ENCODE measurements around the gene ELMOD1. TPM values are rescaled to one million over a fixed set of nuclear protein-coding genes. Genes with fewer than 3 reads are reported as not detected.

The ELMOD1 gene
- total and polyA plus RNA-seq, 2 of the 4 experiments (the other 2 are of a cell fraction): 0.18 to 0.29 TPM

GRCh38 chr11:107675902-107676301 lies 85.0 kb downstream of the ELMOD1 start:
- Histone ChIP-seq H3K4me2 (ENCODE audit: low read depth, low read length) (no peak overlapping the region), H3K23ac (ENCODE audit: low read depth, low read length) (no peak overlapping the region), H2BK15ac (ENCODE audit: low read depth, low read length) (no peak overlapping the region), H3K4me3 (ENCODE audit: insufficient read depth, low read depth, low read length) (no peak overlapping the region), H3K36me3 (ENCODE audit: control insufficient read depth, insufficient read depth, low read length) (no peaks in the 10 kb centered on the region), H3K79me1 (ENCODE audit: low read depth in 1 of 2, low read length in 2 of 2) (no peaks in the 10 kb centered on the region), H2BK20ac (ENCODE audit: low read depth, low read length) (no peak overlapping the region), H3K27me3 (ENCODE audit: control insufficient read depth, insufficient read depth, low read length) (peaks cover 12% of the 10 kb centered on the region), H3K4ac (ENCODE audit: low read depth, low read length) (no peak overlapping the region), H3K56ac (ENCODE audit: extremely low read depth, insufficient read depth, low read length) (no peak overlapping the region), H3K27ac (ENCODE audit: insufficient read depth, low read length) (no peak overlapping the region), H2AFZ (replicated peaks; ENCODE audit: low read length, poor library complexity) (no peak overlapping the region), H3K14ac (replicated peaks; ENCODE audit: low read depth, low read length) (no peak overlapping the region), H2AK5ac (ENCODE audit: low read depth, low read length) (no peak overlapping the region), H2AK9ac (replicated peaks; ENCODE audit: low read depth, low read length, poor library complexity) (no peak overlapping the region), H2BK120ac (ENCODE audit: low read depth, low read length) (no peak overlapping the region), H4K5ac (ENCODE audit: low read depth, low read length) (no peak overlapping the region), H3K18ac (ENCODE audit: low read depth, low read length) (no peak overlapping the region), H4K20me1 (ENCODE audit: insufficient read depth, low read length) (no peaks in the 10 kb centered on the region), H3K9ac (ENCODE audit: low read depth, low read length) (no peak overlapping the region), H3K9me1 (ENCODE audit: insufficient read depth, low read length) (no peaks in the 10 kb centered on the region), H2BK5ac (ENCODE audit: low read depth, low read length, poor library complexity, severe bottlenecking) (no peak overlapping the region), H3K9me3 (ENCODE audit: control insufficient read depth, insufficient read depth, low read length) (no peaks in the 10 kb centered on the region), H4K91ac (ENCODE audit: insufficient read depth, low read depth, low read length) (no peak overlapping the region), H4K8ac (ENCODE audit: low read depth in 2 of 2, low read length in 2 of 2) (no peak overlapping the region), H3K4me1 (ENCODE audit: control insufficient read depth, insufficient read depth, low read length) (no peaks in the 10 kb centered on the region)
- no peak for DNase-seq
- no peak for ATAC-seq (ENCODE audit: low read depth)
- TF ChIP-seq RCOR1 (IDR thresholded peaks at IDR 0.05; ENCODE audit: insufficient replicate concordance, low read length): no peak
- TF ChIP-seq BHLHE40 (IDR thresholded peaks at IDR 0.05; ENCODE audit: low read depth, low read length): no peak
- TF ChIP-seq CHD1 (IDR thresholded peaks at IDR 0.05; ENCODE audit: low read depth, low read length): no peak
- no peak for TF ChIP-seq MAFK (IDR thresholded peaks at IDR 0.05; ENCODE audit: low read depth, low read length)
- no peak for TF ChIP-seq CTCF (conservative IDR thresholded peaks at IDR 0.05; ENCODE audit: low read depth, low read length)
- no peak for TF ChIP-seq ELK1 (IDR thresholded peaks at IDR 0.05; ENCODE audit: borderline replicate concordance, low read depth, low read length)
- no peak for TF ChIP-seq NFE2L2 (IDR thresholded peaks at IDR 0.05; ENCODE audit: low read depth, low read length)
- TF ChIP-seq SMC3 (IDR thresholded peaks at IDR 0.05; ENCODE audit: low read depth, low read length): no peak
- TF ChIP-seq CEBPB (IDR thresholded peaks at IDR 0.05; ENCODE audit: low read depth, low read length): no peak
- no peak for TF ChIP-seq USF2 (IDR thresholded peaks at IDR 0.05; ENCODE audit: low read depth, low read length)
- no peak for TF ChIP-seq MXI1 (IDR thresholded peaks at IDR 0.05; ENCODE audit: borderline replicate concordance, low read depth, low read length)
- TF ChIP-seq RAD21 (IDR thresholded peaks at IDR 0.05; ENCODE audit: low read length): no peak
- no peak for TF ChIP-seq FOS (IDR thresholded peaks at IDR 0.05; ENCODE audit: low read depth, low read length)
- TF ChIP-seq RFX5 (IDR thresholded peaks at IDR 0.05; ENCODE audit: low read depth, low read length): no peak
- TF ChIP-seq POLR2A (IDR thresholded peaks at IDR 0.05; ENCODE audit: low read depth, low read length): no peak
- no peak for TF ChIP-seq MAZ (IDR thresholded peaks at IDR 0.05; ENCODE audit: borderline replicate concordance, low read depth, low read length)
- ChIA-PET CTCF (interaction anchor here (1.0 kb wide), 1 partner anchor 18 kb away, joined by 3 read pairs; no protein-coding TSS in a partner anchor), POLR2A (ENCODE audit: unreplicated experiment) (no interaction called here)
- no CpG with 5 or more reads among the region's 2 CpGs for WGBS, 2 experiments (ENCODE audit: extremely low coverage in 2 of 2, insufficient read length in 1 of 2)
- BruUV-seq (replicated peaks): no TSS peak
- dilution Hi-C loops (cut with HindIII; ENCODE audit: low sequenced_read_pairs, unreplicated experiment): no loop called here
- in situ Hi-C loops (cut with MboI; ENCODE audit: low sequenced_read_pairs): no loop called here
- intact Hi-C loops (cut with micrococcal nuclease): no loop called here
